NCI-H2196 treated with DMSO at 0.1 percent for 48 hours (cell line): ENCODE results near the gene BRD7.

ENCODE experiments used
- DNase-seq: peaks from one replicate; lab custom pipeline; 2025; ENCODE audit not compliant: unreplicated experiment; lab: John Stamatoyannopoulos, UW

Gene BRD7

DNA sequence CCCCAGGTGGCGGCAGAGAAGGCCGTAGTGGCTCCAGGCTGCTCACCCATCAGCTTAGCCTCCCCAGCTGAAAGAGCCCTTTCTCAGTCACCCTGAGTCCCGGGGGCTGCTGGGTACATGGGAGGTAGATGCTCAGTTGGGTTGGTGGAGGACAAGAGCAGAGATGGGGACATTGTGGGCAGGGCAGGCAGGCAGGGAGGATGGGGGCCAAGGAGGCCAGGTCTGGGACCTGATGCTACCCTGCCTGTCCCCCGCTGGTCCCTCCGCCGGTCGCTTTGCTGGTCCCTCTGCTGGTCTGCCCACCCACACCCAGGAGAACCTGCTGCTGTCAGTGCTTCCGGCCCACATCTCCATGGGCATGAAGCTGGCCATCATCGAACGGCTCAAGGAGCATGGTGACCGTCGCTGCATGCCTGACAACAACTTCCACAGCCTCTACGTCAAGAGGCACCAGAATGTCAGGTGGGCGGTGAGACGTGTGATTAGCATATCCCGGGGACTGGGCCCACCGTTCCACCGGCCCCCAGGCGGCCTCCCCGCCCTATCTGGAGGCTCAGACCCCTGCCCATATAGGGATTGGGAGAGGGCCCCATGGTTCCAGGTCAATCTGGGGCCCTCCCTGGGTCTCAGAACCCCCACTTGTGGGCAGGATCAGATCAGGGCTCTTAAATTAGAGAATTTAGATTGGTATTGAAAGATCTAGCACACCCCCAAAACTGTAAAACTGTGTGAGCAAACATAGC, 75.6 kb downstream of the BRD7 start:
- DNase-seq: no peak

DNA sequence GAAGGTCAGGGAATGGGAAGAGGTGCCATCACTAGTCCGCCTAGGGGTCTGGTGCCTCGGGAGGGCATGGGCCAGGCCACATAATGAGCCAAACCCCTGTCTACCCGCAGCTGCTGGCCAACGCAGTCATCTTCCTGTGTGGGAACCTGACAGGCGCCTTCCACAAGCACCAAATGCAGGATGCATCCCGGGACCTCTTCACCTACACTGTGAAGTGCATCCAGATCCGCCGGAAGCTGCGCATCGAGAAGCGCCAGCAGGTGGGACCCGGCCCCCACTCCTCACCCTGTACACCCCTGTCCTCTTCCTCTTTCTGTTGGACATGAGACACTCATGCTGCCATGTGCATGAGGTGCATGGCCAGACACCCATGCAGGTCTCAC, 76.2 kb downstream of the BRD7 start:
- no peak for DNase-seq

DNA sequence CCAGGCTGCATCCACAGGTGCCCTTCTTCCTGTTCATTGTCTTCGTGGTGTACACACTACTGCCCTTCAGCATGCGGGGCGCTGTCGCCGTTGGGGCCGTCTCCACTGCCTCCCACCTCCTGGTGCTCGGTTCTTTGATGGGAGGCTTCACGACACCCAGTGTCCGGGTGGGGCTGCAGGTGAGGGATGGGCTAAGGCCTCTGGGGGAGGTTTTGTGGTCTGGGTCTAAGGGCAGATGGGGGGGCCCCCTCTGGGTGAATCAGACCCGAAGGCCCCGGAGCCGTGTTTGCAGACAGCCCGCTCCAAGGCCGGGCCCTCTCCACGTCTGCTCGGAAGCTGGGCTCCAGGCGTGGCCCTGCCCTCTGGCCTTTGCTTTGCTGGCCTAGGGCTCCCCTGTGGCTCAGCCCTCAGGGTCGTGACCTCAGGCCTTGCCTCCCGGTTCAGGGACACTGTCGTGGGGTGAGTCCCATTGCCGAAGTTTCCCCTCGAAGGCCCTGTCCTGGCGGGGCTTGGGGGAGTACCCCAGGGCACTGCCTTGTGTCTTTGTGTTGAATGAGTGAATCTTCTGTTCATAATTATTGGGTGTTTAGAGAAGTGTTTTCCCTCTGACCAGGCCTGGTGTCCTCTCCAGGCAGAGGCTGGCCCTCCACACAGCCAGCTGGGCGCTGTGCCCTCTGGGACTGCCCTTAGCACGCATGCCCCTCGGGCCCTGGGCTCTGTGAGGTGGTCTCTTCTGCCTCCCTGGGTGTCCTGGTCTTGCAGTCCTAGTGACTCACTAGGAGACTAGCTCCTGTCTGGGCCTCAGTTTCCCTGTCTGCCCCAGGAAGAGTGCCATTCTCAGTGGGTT, 76.8 kb downstream of the BRD7 start:
- DNase-seq: no peak

DNA sequence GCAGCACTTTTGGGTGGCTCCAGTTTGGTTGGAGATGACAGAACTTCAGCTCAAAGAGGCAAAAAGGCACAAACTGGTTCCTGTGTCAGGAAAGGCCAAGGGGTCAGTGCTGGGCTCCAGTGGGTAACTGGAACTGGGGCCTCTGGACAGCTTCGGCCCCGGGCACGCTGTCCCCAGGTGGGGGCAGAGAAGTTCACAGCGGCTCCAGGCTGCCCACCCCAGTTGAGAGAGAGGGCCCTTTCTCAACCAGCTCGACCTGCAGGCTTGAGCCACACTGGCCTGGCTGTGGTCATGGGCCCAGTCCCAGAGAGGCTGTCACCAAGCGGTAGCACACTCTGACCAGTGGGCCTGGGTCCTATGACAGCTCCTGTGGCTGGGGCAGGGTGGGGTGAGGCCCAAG, 77.9 kb downstream of the BRD7 start:
- DNase-seq: no peak

DNA sequence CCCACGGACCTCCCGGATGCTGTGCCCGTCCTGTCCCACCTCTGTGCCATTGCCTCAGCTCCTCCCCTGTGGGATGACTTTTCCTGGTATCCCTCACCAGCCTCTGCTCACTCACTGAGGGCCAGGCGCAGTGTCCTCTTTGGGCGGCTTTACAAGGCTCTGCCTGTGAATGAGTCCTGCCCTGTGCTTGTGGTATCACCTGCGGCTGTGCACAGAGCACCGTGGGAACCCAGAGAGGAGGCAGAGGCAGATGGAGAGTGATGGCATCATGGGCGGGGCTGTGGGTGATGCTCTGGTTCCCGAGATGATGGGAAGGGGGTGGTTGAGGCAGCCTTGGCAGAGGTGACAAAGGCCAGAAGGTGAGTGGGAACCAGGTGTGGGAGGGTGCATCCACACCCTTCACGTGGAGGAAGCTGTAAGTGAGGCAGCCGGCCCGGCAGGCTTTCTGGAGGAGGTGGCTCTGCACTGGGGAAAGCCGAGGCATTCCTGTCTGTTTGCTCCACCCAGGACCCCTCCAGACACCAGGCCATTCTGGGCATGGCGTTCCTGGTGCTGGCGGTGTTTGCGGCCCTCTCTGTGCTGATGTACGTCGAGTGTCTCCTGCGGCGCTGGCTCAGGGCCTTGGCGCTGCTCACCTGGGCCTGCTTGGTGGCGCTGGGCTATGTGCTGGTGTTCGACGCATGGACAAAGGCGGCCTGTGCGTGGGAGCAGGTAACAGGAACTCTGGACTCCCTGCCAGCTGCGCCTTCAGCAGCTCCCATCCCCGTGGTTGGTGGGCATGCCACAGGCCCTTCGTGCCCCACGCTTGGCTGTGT, 78.6 kb downstream of the BRD7 start:
- no peak for DNase-seq

DNA sequence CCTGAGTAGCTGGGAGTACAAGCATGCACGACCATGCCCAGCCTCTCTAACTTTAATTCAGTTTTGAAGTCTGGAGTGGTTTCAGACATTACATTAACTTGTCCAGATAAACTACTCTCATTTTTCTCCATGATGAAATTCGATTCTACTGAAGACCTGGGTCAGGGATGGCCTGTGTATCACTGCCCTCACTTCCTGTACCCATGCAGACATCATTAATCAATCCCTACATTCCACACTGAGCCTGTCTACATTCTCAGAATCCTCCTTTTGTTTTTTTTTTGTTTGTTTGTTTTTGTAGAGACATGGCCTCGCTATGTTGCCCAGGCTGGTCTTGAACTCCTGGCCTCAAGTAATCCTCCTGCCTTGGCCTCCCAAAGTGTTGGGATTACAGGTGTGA, 79.9 kb downstream of the BRD7 start:
- DNase-seq: no peak

DNA sequence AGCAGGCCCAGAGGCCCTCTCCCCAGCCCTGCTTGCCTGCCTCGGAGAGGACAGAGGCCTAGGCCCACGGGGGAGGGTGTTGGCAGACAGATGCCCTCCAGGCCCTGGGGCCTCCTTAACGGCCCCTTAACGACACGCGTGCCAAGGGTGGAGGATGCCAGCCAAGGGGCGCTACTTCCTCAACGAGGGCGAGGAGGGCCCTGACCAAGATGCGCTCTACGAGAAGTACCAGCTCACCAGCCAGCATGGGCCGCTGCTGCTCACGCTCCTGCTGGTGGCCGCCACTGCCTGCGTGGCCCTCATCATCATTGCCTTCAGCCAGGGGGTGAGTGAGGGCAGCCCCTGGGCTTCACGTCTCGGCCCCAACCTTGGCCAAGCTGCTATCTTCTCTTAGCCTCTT, 80.8 kb downstream of the BRD7 start:
- no peak for DNase-seq

DNA sequence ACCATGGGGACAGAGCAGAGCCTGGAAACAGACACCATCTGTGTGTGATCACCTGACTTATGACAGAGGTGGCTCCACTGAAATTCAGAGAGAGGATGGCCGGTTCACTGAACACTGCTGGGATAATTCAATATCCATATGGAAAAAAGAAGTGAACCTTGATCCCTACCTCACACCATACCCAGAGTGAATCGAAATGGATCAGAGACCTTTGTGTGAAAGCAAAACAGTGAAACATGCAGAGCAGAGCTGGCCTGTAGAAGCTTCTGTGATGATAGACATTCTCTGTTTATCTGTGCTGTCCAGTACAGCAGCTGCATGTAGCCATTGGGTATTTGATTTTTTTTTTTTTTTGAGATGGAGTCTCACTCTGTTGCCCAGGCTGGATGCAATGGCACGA, 82.1 kb downstream of the BRD7 start:
- DNase-seq: no peak

DNA sequence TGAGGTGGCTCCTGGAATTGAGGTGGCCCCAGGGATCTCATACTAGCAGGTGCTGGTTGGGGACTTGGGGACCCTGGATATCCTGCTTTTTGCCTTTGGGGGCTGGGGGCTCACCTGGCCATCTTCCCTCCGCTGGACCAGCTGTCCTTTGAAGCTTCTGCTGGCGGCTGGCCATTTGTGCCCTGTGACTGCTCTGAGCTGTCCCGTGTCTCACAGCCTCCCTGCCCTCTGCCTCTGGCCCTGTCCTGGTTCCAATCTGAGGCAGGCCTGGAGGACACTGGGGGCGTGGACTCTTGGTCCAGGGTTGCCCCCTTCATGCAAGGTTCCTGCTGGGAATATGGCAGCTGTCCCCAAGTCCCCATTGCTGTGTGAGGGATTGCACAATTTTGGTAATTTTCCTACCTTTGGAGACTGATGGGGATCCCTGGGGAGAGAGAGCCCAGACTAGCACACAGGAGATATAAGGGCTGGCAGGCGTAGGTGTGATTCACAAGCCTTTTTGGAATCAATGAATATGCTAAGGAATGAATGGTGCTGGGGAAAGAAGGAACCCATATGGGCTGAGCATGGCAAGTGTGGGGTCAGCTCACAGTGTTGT, 83.3 kb downstream of the BRD7 start:
- DNase-seq: no peak

DNA sequence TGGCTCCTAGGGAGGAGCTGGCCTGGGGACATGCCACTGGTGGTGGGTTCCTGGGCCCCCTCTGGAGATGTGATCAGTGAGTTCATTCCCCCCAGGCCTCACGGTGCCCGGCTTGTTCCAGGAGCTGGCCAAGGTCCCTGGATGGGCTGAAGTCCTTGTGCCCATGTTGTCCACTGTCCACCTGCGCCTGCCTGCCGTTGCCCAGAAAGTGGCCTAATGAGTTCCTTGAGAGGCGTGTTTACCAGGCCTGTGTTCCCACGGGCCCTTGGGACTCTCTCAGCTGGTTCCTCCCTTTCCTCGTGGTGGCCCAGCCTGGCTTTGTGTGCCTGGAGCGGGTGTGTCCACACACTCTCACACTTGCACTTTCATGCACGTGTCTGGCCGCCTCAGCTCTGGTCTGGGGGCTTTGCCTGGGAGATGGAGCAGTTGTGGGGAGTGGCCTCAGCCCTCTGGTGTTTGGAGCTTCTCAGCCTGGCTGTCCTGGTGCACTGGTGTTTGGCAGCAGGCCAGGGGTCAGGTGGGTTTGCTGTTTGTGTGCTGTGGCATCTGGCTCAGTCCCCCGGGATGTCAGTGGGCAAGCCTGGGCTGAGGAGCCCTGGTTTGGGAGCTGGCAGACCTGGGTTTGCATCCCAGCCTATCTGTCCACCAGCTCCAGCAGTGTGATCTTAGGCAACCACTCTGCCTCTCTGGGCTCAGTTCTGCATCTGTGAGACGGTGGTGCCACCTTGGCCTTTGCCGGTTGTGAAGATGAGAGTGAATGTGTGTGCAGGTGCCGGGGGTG, 84.5 kb downstream of the BRD7 start:
- no peak for DNase-seq

DNA sequence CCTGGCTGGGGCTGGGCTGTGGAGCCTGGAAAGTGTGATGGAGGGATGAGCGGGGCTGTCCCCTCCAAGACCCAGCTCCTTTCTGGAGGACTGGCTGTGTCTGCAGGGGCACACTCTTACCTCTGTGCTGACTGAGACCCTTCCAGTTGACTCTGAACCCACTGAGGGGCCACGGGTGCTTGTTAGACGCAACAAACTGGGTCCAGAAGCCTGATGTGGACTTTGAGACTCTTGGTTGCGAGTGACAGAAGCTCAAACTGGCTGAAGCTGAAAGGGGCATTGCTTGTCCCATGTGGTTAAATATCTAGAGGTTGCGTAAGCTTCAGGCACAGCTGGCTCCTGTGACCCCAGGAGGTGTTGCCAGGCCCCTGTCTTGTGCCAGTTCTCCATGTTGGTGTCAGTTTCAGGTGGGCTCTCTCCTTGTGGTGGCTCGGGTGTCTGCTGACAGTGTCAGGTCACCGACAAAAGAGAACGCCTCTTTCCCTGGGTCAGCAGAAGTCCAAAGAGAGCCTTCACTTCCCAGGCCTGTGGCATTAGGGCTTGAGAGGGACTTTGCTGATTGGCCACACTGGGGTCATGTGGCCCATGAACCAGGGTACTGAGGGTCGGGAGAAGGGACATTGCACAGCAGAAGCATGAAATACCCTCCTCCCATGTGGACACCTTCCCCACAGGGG, 85.7 kb downstream of the BRD7 start:
- DNase-seq: no peak

DNA sequence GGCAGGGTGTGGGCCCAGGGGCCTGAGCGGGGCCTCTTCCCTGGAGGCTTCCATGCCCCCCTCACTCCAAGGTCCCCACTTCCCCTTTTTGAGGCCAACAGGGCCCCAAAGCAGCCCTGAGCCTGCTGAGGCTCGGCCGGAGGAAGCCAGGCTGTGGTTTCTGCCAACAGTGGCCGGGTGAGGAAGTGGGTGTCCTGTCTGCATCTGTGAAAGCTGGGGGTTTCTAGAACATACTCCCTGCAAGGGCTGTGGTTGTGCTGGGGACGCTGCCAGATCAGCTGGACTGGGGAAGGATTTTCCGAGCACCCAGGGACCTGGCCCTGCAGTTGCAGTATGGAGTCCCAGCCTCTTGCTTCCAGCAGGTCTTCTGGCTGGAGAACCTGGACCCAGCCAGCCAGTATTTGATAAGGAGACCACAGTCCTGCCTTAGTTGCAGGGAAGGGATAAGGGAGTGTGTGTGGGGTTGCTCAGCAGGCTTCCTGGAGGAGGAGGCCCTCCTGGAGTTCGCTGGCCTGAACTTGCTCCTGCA, 86.7 kb downstream of the BRD7 start:
- DNase-seq: no peak

DNA sequence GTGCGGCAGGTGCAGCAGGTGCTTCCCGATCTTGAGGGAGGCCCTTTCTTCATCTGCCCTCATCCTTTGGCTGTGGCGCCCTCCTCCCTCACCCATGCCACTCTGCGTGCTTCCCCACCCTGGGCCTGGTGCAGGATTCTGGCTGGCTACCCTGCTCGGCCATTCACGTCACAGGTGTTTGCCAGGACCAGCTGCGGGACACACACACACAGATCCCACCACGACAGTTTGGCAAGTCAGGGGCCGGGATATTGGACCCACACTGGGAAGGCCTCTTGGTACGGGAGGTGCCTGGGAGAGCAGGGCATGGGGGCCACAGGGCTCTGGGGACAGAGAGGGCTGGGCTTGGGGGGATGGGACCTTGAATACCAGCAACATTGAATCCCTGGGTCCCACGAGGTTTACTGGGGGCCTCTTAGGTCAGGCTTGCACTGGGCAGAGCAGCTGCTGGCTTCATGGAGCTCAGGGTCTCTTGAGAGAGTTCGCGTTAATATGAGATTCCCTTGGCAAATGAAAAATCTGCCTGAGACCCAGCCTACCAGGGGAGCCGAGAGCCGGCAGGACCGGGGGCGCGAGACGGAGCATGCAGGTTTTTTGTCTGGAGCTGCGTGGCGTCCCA, 87.3 kb downstream of the BRD7 start:
- DNase-seq: no peak

DNA sequence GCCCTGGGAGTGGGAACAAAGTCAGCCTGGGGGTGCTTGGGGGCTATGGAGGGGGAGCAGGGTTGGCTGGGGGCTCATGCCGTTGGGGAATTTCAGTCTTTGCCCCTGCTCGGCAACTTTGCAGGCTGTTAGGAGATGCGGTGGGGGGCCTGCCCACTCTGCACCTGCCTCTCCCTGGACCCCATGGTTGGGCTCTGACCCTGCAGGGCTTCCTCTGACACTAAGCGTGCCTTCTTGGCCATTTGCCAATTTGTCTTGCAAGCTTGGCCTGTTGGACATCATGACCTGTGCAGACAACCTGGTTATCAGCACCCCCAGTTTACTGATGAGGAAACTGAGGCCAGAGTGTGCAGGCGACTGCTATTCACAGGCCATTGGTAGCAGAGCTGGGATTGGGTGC, 87.9 kb downstream of the BRD7 start:
- no peak for DNase-seq

DNA sequence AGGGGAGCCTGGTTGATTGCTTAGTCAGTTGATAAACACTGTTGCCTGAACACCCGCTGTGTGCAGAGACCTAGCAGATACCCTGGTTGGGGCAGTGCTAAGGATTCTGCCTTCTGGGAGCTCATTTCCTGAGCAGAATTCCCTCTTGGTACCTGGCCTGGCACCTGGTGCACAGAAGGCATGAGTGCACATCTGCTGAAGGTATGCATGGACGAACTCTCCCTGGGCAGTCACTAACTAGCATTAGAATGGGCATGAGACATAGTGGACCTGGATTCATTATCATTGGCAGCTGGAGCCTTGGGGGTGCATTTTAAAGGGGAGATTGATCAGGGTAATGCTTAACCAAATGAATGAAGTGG, 89.3 kb downstream of the BRD7 start:
- no peak for DNase-seq

DNA sequence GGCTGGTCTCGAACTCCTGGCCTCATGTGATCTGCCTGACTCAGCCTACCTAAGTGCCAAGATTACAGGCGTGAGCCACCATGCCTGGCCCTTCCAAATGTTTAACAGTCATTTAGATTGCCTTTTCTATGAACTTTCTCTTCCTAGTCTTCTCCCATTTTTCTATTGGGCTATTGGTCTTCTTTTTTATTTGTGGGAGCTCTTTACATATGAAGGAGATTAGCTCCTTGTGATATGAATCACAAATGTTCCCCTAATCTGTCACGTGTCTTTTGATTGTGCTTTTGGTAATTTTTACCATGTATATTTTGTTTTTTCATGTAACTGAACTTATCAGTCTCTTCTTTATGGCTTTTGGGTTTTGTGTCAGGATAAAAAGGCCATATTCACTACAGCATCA, 90.5 kb downstream of the BRD7 start:
- DNase-seq: no peak

DNA sequence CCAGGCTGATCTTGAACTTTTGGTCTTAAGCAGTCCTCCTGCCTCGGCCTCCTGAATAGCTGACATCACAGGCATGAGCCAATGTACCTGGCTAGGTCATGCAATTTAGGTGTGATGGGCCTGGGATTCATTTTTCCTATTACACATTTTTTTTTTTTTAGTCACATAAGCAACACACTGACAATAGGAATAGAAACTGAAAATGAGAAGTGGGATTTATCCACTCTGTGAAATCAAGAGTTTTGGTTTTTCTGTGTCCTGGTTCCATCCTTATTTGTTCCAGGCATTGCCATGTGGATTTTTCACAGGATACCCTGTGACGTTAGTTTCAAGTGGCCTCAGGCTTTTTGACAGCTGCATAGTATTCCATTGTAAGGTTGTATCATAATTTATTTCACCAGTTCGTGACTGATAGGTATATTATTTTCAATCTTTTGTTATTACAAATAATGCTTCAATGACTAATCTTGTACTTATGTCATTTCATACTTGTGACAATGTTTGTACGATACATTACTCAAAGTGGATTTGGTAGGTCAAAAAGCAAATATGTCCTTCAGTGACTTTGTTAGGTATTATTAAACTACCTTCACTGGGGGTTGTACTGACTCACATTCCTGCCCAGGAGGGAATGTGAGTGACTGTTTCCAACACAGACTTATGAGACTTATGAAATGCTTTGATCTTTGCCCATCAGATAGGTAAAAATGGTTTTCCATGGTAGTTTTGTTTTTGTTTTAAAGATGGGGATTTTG, 91.8 kb downstream of the BRD7 start:
- DNase-seq: no peak

DNA sequence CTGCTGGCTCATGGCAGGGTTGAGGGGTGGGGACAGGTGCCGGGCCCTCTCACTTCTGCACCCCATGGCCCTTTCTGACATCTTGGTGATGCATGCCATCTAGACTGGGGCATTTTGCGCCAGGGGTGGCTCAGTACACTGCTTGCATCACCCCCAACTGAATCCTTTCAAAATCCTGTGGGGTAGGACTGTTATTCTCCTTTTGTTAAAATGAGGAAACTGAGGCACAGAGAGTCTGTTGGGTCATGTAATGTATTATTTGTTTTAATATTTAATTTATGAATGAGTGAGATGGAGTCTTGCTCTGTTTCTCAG, 92.5 kb downstream of the BRD7 start:
- DNase-seq: no peak
